ENCODE results near the gene ARHGAP26.

The ARHGAP26 gene

GRCh38 chr5:142785206-142785605 lies 15.0 kb downstream of the ARHGAP26 start:
- no peak for DNase-seq

GRCh38 chr5:142789206-142789605 lies 19.0 kb downstream of the ARHGAP26 start:
- no peak for DNase-seq

GRCh38 chr5:142792012-142792864 lies 22.1 kb downstream of the ARHGAP26 start:
- no peak for DNase-seq

- no peak for DNase-seq
Observed at GRCh38 chr5:142792865-142793232, 22.7 kb downstream of the ARHGAP26 start.

- no peak for DNase-seq
Observed at GRCh38 chr5:142794537-142794936, 24.4 kb downstream of the ARHGAP26 start.

GRCh38 chr5:142795251-142795650 lies 25.1 kb downstream of the ARHGAP26 start:
- DNase-seq, result no peak

- DNase-seq, result no peak
Observed at GRCh38 chr5:142796492-142797109, 26.4 kb downstream of the ARHGAP26 start.

GRCh38 chr5:142797420-142797819 lies 27.2 kb downstream of the ARHGAP26 start:
- no peak for DNase-seq

- no peak for DNase-seq
Observed at GRCh38 chr5:142798099-142798770, 28.1 kb downstream of the ARHGAP26 start.

GRCh38 chr5:142800776-142801494 lies 30.8 kb downstream of the ARHGAP26 start:
- no peak for DNase-seq

GRCh38 chr5:142801495-142801871 lies 31.3 kb downstream of the ARHGAP26 start:
- DNase-seq, result no peak

- no peak for DNase-seq
Observed at GRCh38 chr5:142803428-142804125, 33.4 kb downstream of the ARHGAP26 start.

- no peak for DNase-seq
Observed at GRCh38 chr5:142805339-142805738, 35.2 kb downstream of the ARHGAP26 start.

GRCh38 chr5:142806841-142807267 lies 36.7 kb downstream of the ARHGAP26 start:
- no peak for DNase-seq

GRCh38 chr5:142807372-142807911 lies 37.3 kb downstream of the ARHGAP26 start:
- no peak for DNase-seq

- no peak for DNase-seq
Observed at GRCh38 chr5:142808878-142809598, 38.9 kb downstream of the ARHGAP26 start.

GRCh38 chr5:142810081-142810480 lies 39.9 kb downstream of the ARHGAP26 start:
- no peak for DNase-seq

- DNase-seq, result no peak
Observed at GRCh38 chr5:142810743-142811290, 40.6 kb downstream of the ARHGAP26 start.

- no peak for DNase-seq
Observed at GRCh38 chr5:142811866-142812557, 41.8 kb downstream of the ARHGAP26 start.

- no peak for DNase-seq
Observed at GRCh38 chr5:142813220-142813619, 43.0 kb downstream of the ARHGAP26 start.

GRCh38 chr5:142814122-142814521 lies 43.9 kb downstream of the ARHGAP26 start:
- DNase-seq, result no peak

Data from amniotic stem cell (primary cell).